GM12873 (cell line): Measurements from ENCODE around the gene DIS3L2.

Source experiments
- TF ChIP-seq, protein P1 (sequence below): IDR thresholded peaks from 2 replicates; pipeline ENCODE4 v1.5.1; 2012; ENCODE audit warnings: low read depth, mild to moderate bottlenecking, moderate library complexity, low read length, control low read depth; ENCODE audit not compliant: insufficient read depth; ENCODE audit errors: missing control alignments

Gene DIS3L2

DNA sequence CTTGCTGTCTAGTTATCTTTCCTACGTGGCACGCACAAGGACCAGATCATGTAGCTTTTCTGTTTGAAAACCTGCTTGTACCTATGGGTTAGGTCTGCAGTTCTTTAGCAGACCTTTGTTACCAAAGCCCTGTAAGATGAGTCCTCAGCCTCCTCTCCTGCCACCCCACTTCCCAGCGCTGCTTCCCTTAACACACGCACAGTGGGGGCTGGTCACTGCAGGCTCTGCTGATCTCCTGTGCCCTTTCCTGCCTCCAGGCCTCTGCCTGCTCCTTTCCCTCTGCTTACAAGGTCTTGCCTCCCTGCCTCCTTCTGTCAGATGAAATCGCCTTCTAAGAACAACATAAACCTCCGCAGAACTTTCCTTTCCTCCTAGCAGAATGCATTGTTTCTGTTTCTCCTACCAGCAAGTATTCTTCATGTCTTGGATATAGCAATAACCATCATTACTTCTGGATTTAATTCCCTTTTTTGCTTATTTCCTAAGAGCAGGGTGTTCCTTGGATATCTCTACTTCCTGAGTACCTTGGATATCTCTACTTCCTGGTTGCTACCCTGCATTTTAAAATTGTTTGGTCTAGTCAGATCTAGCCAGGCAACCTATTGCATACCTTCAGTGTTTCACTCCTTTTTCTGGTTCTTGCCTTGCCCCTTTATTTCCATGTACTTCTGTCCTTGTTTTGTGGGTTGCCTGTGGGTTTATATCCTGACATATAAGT, 257.4 kb downstream of the DIS3L2 start:
- TF ChIP-seq, protein P1, sequence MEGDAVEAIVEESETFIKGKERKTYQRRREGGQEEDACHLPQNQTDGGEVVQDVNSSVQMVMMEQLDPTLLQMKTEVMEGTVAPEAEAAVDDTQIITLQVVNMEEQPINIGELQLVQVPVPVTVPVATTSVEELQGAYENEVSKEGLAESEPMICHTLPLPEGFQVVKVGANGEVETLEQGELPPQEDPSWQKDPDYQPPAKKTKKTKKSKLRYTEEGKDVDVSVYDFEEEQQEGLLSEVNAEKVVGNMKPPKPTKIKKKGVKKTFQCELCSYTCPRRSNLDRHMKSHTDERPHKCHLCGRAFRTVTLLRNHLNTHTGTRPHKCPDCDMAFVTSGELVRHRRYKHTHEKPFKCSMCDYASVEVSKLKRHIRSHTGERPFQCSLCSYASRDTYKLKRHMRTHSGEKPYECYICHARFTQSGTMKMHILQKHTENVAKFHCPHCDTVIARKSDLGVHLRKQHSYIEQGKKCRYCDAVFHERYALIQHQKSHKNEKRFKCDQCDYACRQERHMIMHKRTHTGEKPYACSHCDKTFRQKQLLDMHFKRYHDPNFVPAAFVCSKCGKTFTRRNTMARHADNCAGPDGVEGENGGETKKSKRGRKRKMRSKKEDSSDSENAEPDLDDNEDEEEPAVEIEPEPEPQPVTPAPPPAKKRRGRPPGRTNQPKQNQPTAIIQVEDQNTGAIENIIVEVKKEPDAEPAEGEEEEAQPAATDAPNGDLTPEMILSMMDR: no peak

DNA sequence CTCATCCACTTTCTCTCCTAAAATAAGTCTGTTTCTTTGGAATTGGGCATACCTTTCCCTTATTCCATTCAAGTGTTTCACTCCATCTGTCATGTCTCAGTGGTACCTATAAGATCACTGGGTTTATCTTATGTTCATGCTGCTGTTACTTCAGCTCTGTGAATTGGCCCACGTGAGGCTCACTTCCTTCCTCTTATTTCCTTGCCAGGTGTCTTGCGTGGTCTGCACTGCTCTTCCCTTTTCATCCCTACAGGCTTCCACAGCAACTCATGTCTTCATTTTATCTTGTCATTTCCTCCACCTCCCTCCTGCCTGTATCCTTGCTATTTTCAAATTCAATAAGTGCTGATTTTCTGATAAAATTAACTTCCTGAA, 258.0 kb downstream of the DIS3L2 start:
- TF ChIP-seq, protein P1: no peak

DNA sequence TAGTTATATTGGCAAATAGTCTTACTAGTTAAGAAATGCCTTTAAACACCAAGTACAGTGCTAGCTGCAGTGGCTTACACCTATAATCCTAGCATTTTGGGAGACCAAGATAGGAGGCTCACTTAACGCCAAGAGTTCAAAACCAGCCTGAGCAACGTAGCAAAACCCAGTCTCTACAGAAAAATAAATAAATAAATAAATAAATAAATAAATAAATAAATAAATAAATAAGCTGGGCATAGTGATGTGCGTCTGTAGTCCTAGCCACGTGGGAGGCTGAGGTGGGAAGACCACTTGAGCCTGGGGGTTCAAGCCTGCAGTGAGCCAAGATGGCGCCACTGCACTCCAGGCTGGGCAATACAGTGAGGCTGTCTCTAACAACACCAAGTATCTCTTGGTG, 258.4 kb downstream of the DIS3L2 start:
- TF ChIP-seq, protein P1: no peak

GRCh38 chr2:232225429-232225828, 263.9 kb downstream of the DIS3L2 start:
- TF ChIP-seq, protein P1: no peak

DNA sequence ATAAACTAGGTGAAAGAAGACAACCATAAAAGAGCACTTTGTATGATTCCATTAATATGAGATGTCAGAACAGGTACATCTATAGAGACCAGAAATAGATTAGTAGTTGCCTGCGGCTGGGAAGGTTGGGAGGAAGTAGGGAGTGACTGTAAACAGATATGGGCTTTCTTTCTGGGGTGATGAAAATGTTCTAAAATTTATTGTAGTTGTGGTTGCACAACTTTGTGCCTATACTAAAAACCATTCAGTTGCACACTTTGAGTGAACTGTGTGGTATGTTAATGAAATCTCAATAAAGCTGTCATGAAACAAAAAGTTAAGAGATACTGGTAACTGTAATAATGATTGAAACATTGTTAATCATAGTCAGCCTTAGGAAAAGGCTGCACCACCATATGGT, 264.4 kb downstream of the DIS3L2 start:
- TF ChIP-seq, protein P1: no peak

DNA sequence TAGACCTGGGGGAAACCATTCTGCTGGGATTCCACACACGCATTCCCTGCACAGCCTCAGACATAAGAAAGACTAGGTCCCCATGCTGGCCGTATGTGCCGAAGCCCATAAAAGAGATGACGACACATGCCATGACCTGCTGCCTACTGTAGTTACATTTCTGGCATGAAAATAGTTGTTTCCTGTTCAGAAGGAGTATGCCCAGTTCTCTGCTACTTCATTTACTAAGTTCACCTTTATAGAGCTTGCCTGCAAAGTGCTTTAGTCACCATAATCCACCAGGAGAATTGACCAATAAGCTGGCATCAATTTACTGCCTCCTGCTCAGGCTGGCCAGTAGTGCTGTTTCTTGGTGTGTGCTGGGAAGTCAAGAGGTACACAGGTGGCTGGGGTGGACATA, 266.8 kb downstream of the DIS3L2 start:
- TF ChIP-seq, protein P1: no peak

GRCh38 chr2:232228971-232229894, 267.7 kb downstream of the DIS3L2 start:
- TF ChIP-seq, protein P1: peak; percentile 2
